GM18505 (cell line): Measurements from ENCODE around the gene CDAN1.

Experiments
- ATAC-seq: cut with Tn5 transposase; IDR thresholded peaks from one replicate; pipeline ENCODE4 v1.9.1; 2021; ENCODE audit not compliant: unreplicated experiment
- POLR2A ChIP-seq: IDR thresholded peaks from 4 replicates; pipeline ENCODE4 v1.6.1; 2011; ENCODE audit warnings: borderline replicate concordance; ENCODE audit not compliant: insufficient read depth, insufficient read length; ENCODE audit errors: extremely low read depth

Gene CDAN1

GRCh38 chr15:42728560-42728959 lies 8.4 kb downstream of the CDAN1 start:
- no peak for TF ChIP-seq POLR2A
- ATAC-seq, result no peak

GRCh38 chr15:42727750-42728381 lies 9.1 kb downstream of the CDAN1 start:
- no peak for ATAC-seq
- no peak for TF ChIP-seq POLR2A

- no peak for TF ChIP-seq POLR2A
- ATAC-seq, result no peak
These were observed 10.8 kb downstream of the CDAN1 start for GRCh38 chr15:42726114-42726513.

- TF ChIP-seq POLR2A, result no peak
- ATAC-seq, result no peak
These were observed 11.5 kb downstream of the CDAN1 start for GRCh38 chr15:42725331-42725903.

GRCh38 chr15:42724276-42724675 lies 12.7 kb downstream of the CDAN1 start:
- no peak for TF ChIP-seq POLR2A
- no peak for ATAC-seq

- ATAC-seq, result no peak
- no peak for TF ChIP-seq POLR2A
These were observed 13.9 kb downstream of the CDAN1 start for GRCh38 chr15:42723068-42723467.

- TF ChIP-seq POLR2A, result no peak
- no peak for ATAC-seq
These were observed 15.0 kb downstream of the CDAN1 start for GRCh38 chr15:42721916-42722315.

- TF ChIP-seq POLR2A, result no peak
- no peak for ATAC-seq
These were observed 15.9 kb downstream of the CDAN1 start for GRCh38 chr15:42721016-42721415.

- TF ChIP-seq POLR2A, result no peak
- ATAC-seq, result no peak
These were observed 16.9 kb downstream of the CDAN1 start for GRCh38 chr15:42720071-42720470.

- no peak for TF ChIP-seq POLR2A
- ATAC-seq, result no peak
These were observed 17.9 kb downstream of the CDAN1 start for GRCh38 chr15:42719043-42719442.

- no peak for ATAC-seq
- TF ChIP-seq POLR2A, result no peak
These were observed 20.3 kb downstream of the CDAN1 start for GRCh38 chr15:42716626-42717025.

- no peak for TF ChIP-seq POLR2A
- ATAC-seq, result no peak
These were observed 20.8 kb downstream of the CDAN1 start for GRCh38 chr15:42716125-42716524.

GRCh38 chr15:42712584-42712983 lies 24.3 kb downstream of the CDAN1 start:
- no peak for ATAC-seq
- TF ChIP-seq POLR2A, result no peak

GRCh38 chr15:42711746-42712145 lies 25.2 kb downstream of the CDAN1 start:
- TF ChIP-seq POLR2A, result no peak
- no peak for ATAC-seq
